Liver (tissue), 9 donors: ENCODE measurements around the gene BCAR1. TPM values are rescaled to one million over a fixed set of nuclear protein-coding genes. Genes with fewer than 3 reads are reported as not detected.
"Not testable (repeated sequence)": the region's sequence is repeated elsewhere in the genome, so short reads cannot be mapped to it uniquely, and the experiment has no call there.

Source experiments
- DNase-seq: peaks from one replicate; pipeline ENCODE4 v3.0.0-alpha.2; 2017; ENCODE audit warnings: low spot score
- H3K27ac ChIP-seq, 2 donors: one replicate each; pipeline ENCODE4 v1.7.0; 2013; ENCODE audit warnings: inconsistent platforms in 2 of 2, low read length in 2 of 2, control low read depth in 1 of 2, low read depth in 1 of 2, mild to moderate bottlenecking in 1 of 2
- H3K27me3 ChIP-seq, 4 donors: one replicate each; pipeline versions ENCODE4 v1.6.1 to v1.7.0; 2013; ENCODE audit warnings: low read length in 3 of 4, inconsistent platforms in 1 of 4, mild to moderate bottlenecking in 1 of 4, moderate library complexity in 1 of 4; ENCODE audit not compliant: control insufficient read depth in 4 of 4, insufficient read depth in 4 of 4
- H3K36me3 ChIP-seq, 4 donors: one replicate each; pipeline versions ENCODE4 v1.6.1 to v1.7.0; 2013; ENCODE audit warnings: low read length in 3 of 4, mild to moderate bottlenecking in 3 of 4, low read depth in 1 of 4, moderate library complexity in 1 of 4; ENCODE audit not compliant: control insufficient read depth in 4 of 4, insufficient read depth in 3 of 4
- H3K4me1 ChIP-seq, 4 donors: one replicate each; pipeline versions ENCODE4 v1.6.1 to v1.7.0; 2013; ENCODE audit warnings: low read length in 3 of 4, mild to moderate bottlenecking in 3 of 4, moderate library complexity in 1 of 4; ENCODE audit not compliant: control insufficient read depth in 4 of 4, insufficient read depth in 4 of 4
- H3K4me3 ChIP-seq, 3 donors: one replicate each; pipeline versions ENCODE4 v1.6.1 to v1.7.0; 2013; ENCODE audit warnings: low read length in 3 of 3, control low read depth in 1 of 3, low read depth in 1 of 3, mild to moderate bottlenecking in 1 of 3
- H3K9ac ChIP-seq, 2 donors: one replicate each; pipeline ENCODE4 v1.7.0; 2013; ENCODE audit warnings: low read length in 2 of 2, mild to moderate bottlenecking in 2 of 2, moderate library complexity in 2 of 2, control low read depth in 1 of 2, low read depth in 1 of 2
- H3K9me3 ChIP-seq, 4 donors: one replicate each; pipeline versions ENCODE4 v1.6.1 to v1.7.0; 2013; ENCODE audit warnings: low read length in 3 of 4; ENCODE audit not compliant: control insufficient read depth in 4 of 4
- ATF3 ChIP-seq: IDR thresholded peaks from 2 replicates; pipeline ENCODE4 v1.6.1; 2016; ENCODE audit warnings: antibody characterized with exemption
- EGR1 ChIP-seq, 2 donors: IDR thresholded peaks; 2 replicates each; pipeline ENCODE4 v1.6.1; 2016 to 2018; ENCODE audit warnings: antibody characterized with exemption in 2 of 2, low read depth in 2 of 2
- FOXA1 ChIP-seq: IDR thresholded peaks from 2 replicates; pipeline ENCODE4 v1.6.1; 2016; ENCODE audit warnings: antibody characterized with exemption
- FOXA2 ChIP-seq: IDR thresholded peaks from 2 replicates; pipeline ENCODE4 v1.6.1; 2016; ENCODE audit warnings: antibody characterized with exemption
- GABPA ChIP-seq, 2 donors: IDR thresholded peaks in 1 of 2; conservative IDR thresholded peaks in 1 of 2; 2 replicates each; pipeline ENCODE4 v1.6.1; 2016; ENCODE audit warnings: antibody characterized with exemption in 2 of 2, mild to moderate bottlenecking in 1 of 2, moderate library complexity in 1 of 2
- HNF4A ChIP-seq, 2 donors: conservative IDR thresholded peaks; 2 replicates each; pipeline ENCODE4 v1.6.1; 2016; ENCODE audit warnings: antibody characterized with exemption in 2 of 2, mild to moderate bottlenecking in 2 of 2
- HNF4G ChIP-seq: IDR thresholded peaks from 2 replicates; pipeline ENCODE4 v1.6.1; 2016; ENCODE audit warnings: antibody characterized with exemption
- NR2F2 ChIP-seq: IDR thresholded peaks from 2 replicates; pipeline ENCODE4 v1.6.1; 2016; ENCODE audit warnings: antibody characterized with exemption
- RAD21 ChIP-seq, 2 donors: IDR thresholded peaks; 2 replicates each; pipeline ENCODE4 v1.6.1; 2016; ENCODE audit warnings: antibody characterized with exemption in 2 of 2, mild to moderate bottlenecking in 2 of 2
- RXRA ChIP-seq, 2 donors: IDR thresholded peaks; 2 replicates each; pipeline ENCODE4 v1.6.1; 2017 to 2018; ENCODE audit warnings: antibody characterized with exemption in 2 of 2, mild to moderate bottlenecking in 1 of 2
- SP1 ChIP-seq: IDR thresholded peaks from 2 replicates; pipeline ENCODE4 v1.6.1; 2018; ENCODE audit warnings: antibody characterized with exemption, mild to moderate bottlenecking
- TAF1 ChIP-seq: conservative IDR thresholded peaks from 2 replicates; pipeline ENCODE4 v1.6.1; 2016; ENCODE audit warnings: antibody characterized with exemption, mild to moderate bottlenecking
- YY1 ChIP-seq: IDR thresholded peaks from 2 replicates; pipeline ENCODE4 v1.6.1; 2016; ENCODE audit warnings: antibody characterized with exemption, mild to moderate bottlenecking
- ZBTB33 ChIP-seq: IDR thresholded peaks from 2 replicates; pipeline ENCODE4 v1.6.1; 2016; ENCODE audit warnings: antibody characterized with exemption
- WGBS: extraction: QIAGEN DNeasy Blood & Tissue Kit; methylation state at CpG from one replicate; pipeline ENCODE4 v1.1.7; 2013; 5-methylcytosine and 5-hydroxymethylcytosine counted together
- polyA plus RNA-seq, 2 donors: library from polyadenylated mRNA; stranded (reverse) in 1 of 2; unstranded in 1 of 2; fragments of 200-250 nt in 1 of 2; fragments of >200 nt in 1 of 2; fragmentation: Nextera tagmentation in 1 of 2; extraction: Ambion mirVana in 1 of 2; gene quantifications; one replicate each; pipeline versions ENCODE4 v1.2.1 to v1.2.3, GENCODE V29; 2013 to 2015
- total RNA-seq, 2 donors: library from RNA; depleted of rRNA; stranded (reverse); fragments of >200 nt; gene quantifications; one replicate each; pipeline ENCODE4 v1.2.3, GENCODE V29; 2014
- donor health status: healthy.
- donor health status: healthy.
- donor health status: healthy.
- donor health status: healthy.
- donor health status: healthy.

Gene BCAR1
- total and polyA plus RNA-seq, 4 donors: 10.1 to 32.2 (median 20.2) TPM

GRCh38 chr16:75206749-75207451, 44.5 kb downstream of the BCAR1 start, which contains the start of gene CTRB2:
TSS of gene CTRB2 (minus strand) at chr16:75207161. CDS start at chr16:75207141, 20 bp downstream.
- Histone ChIP-seq H3K27me3 (no peaks in the 10 kb centered on the region), H3K27ac (no peak within 1 kb of the TSS), H3K9ac (no peak within 1 kb of the TSS), H3K4me3 (no peak within 1 kb of the TSS), H3K9me3 (no peaks in the 10 kb centered on the region), H3K4me1 (no peaks in the 10 kb centered on the region), H3K36me3 (no peaks in the 10 kb centered on the region)
- WGBS: 91% methylated on average over 24 of the region's 24 CpGs
- no peak for DNase-seq
- no peak for TF ChIP-seq FOXA1
- no peak for TF ChIP-seq FOXA2
- TF ChIP-seq EGR1 (IDR thresholded peaks at IDR 0.05; ENCODE audit: low read depth in 2 of 2): no peak

- not testable (repeated sequence) for DNase-seq, H3K9ac ChIP-seq, H3K36me3 ChIP-seq, H3K4me3 ChIP-seq, H3K4me1 ChIP-seq, H3K27ac ChIP-seq, H3K27me3 ChIP-seq, H3K9me3 ChIP-seq
- 89% methylated on average over 20 of the region's 25 CpGs for WGBS
Observed at GRCh38 chr16:75205961-75206748, 45.3 kb downstream of the BCAR1 start.

GRCh38 chr16:75205438-75205837, 46.0 kb downstream of the BCAR1 start:
- H3K9me3 ChIP-seq, H3K36me3 ChIP-seq, H3K9ac ChIP-seq, H3K4me1 ChIP-seq, DNase-seq, H3K27me3 ChIP-seq, H3K4me3 ChIP-seq, H3K27ac ChIP-seq: not testable (repeated sequence)
- WGBS: 95% methylated on average over 6 of the region's 19 CpGs

GRCh38 chr16:75204905-75205304, 46.5 kb downstream of the BCAR1 start:
- H3K9ac ChIP-seq, H3K36me3 ChIP-seq, H3K4me3 ChIP-seq, H3K27me3 ChIP-seq, DNase-seq, H3K9me3 ChIP-seq, H3K4me1 ChIP-seq, H3K27ac ChIP-seq: not testable (repeated sequence)
- no CpG with 5 or more reads among the region's 20 CpGs for WGBS

- no peaks in the 10 kb centered on the region for H3K9me3 ChIP-seq
- 93% methylated on average over 6 of the region's 6 CpGs for WGBS
- no peak for DNase-seq
- no peak overlapping the region for H3K27ac ChIP-seq
- H3K4me3 ChIP-seq: no peak overlapping the region
- no peaks in the 10 kb centered on the region for H3K27me3 ChIP-seq
- no peaks in the 10 kb centered on the region for H3K36me3 ChIP-seq
- H3K4me1 ChIP-seq: no peaks in the 10 kb centered on the region
- H3K9ac ChIP-seq: no peak overlapping the region
- no peak for TF ChIP-seq NR2F2
- no peak for TF ChIP-seq YY1
- no peak for TF ChIP-seq TAF1
- TF ChIP-seq FOXA1: no peak
- TF ChIP-seq HNF4A (conservative IDR thresholded peaks at IDR 0.05): no peak
- TF ChIP-seq ATF3: no peak
- TF ChIP-seq FOXA2: no peak
- no peak for TF ChIP-seq GABPA (IDR thresholded peaks at IDR 0.05 in 1 of 2, conservative IDR thresholded peaks at IDR 0.05 in 1 of 2)
- TF ChIP-seq EGR1 (IDR thresholded peaks at IDR 0.05; ENCODE audit: low read depth in 2 of 2): no peak
- no peak for TF ChIP-seq RAD21 (IDR thresholded peaks at IDR 0.05)
- TF ChIP-seq RXRA (IDR thresholded peaks at IDR 0.05): no peak
- no peak for TF ChIP-seq ZBTB33
- TF ChIP-seq HNF4G: no peak
- no peak for TF ChIP-seq SP1
Observed at GRCh38 chr16:75204410-75204758, 47.0 kb downstream of the BCAR1 start.
